ENCODE measurements around the gene SVEP1. TPM values are rescaled to one million over a fixed set of nuclear protein-coding genes. Genes with fewer than 3 reads are reported as not detected.
A peak's percentile ranks its signal among the peaks of the same experiment; 100 is the strongest.

The SVEP1 gene
- total and polyA plus RNA-seq, 2 experiments from 2014 or later, result 0.18 to 0.63 TPM

DNA sequence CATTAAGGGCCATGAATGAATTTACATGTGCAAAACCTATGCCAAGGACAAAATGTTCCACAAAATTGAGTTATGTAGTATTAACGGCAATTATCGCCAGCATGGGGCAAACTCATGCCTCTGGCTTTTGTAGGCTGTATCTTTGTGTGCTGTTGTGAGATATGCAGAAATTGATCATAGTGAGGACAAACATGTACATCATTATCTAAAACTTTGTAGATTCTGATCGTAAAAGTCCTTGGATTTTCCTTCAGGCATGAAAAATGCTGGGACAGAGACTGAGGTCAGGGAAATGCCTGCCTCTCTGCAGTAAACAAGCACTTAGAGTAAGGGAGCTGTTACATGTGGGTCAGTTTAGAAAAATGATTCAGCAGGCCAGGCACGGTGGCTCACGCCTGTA, 236.0 kb downstream of the SVEP1 start:
- DNase-seq (ENCODE audit: low spot score) (no peak), ATAC-seq (no peak)
- no peaks in the 10 kb centered on the region for H3K9me2 ChIP-seq (ENCODE audit: insufficient read depth)
- no peak overlapping the region for H3K27ac Mint-ChIP-seq
- H3K4me1 ChIP-seq (ENCODE audit: insufficient read depth), result no peaks in the 10 kb centered on the region
- H3K9me3 Mint-ChIP-seq, result no peaks in the 10 kb centered on the region
- no peaks in the 10 kb centered on the region for H3K79me2 ChIP-seq (replicated peaks; ENCODE audit: insufficient read depth)
- no peaks in the 10 kb centered on the region for H3K36me3 Mint-ChIP-seq (ENCODE audit: low read depth)
- no peaks in the 10 kb centered on the region for H3F3A ChIP-seq (replicated peaks; ENCODE audit: low read depth)
- no peak overlapping the region for H3K4me2 ChIP-seq
- no peaks in the 10 kb centered on the region for H3K36me3 ChIP-seq (ENCODE audit: insufficient read depth)
- no peak overlapping the region for H3K27ac ChIP-seq (ENCODE audit: low read depth)
- H3K27me3 Mint-ChIP-seq (ENCODE audit: insufficient read depth, low read depth, poor library complexity), result no peaks in the 10 kb centered on the region
- H3K4me3 Mint-ChIP-seq, result no peak overlapping the region
- no peak overlapping the region for H3K4me3 ChIP-seq
- TF ChIP-seq, protein P1, sequence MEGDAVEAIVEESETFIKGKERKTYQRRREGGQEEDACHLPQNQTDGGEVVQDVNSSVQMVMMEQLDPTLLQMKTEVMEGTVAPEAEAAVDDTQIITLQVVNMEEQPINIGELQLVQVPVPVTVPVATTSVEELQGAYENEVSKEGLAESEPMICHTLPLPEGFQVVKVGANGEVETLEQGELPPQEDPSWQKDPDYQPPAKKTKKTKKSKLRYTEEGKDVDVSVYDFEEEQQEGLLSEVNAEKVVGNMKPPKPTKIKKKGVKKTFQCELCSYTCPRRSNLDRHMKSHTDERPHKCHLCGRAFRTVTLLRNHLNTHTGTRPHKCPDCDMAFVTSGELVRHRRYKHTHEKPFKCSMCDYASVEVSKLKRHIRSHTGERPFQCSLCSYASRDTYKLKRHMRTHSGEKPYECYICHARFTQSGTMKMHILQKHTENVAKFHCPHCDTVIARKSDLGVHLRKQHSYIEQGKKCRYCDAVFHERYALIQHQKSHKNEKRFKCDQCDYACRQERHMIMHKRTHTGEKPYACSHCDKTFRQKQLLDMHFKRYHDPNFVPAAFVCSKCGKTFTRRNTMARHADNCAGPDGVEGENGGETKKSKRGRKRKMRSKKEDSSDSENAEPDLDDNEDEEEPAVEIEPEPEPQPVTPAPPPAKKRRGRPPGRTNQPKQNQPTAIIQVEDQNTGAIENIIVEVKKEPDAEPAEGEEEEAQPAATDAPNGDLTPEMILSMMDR (conservative IDR thresholded peaks at IDR 0.05; ENCODE audit: low read depth in 2 of 2), result no peak
- no peak for TF ChIP-seq JUNB (IDR thresholded peaks at IDR 0.05; ENCODE audit: unreplicated experiment)
- TF ChIP-seq STAT1 (IDR thresholded peaks at IDR 0.05; ENCODE audit: unreplicated experiment), result no peak
- no peak for TF ChIP-seq EZH2phosphoT487 (IDR thresholded peaks at IDR 0.05; ENCODE audit: unreplicated experiment)
- no peak for TF ChIP-seq ZNF331 (CRISPR knock-in tag; IDR thresholded peaks at IDR 0.05; ENCODE audit: low read depth)
- TF ChIP-seq NANOG (IDR thresholded peaks at IDR 0.05; ENCODE audit: borderline replicate concordance), result no peak
- H3K27me3 ChIP-seq (ENCODE audit: insufficient read depth), result no peaks in the 10 kb centered on the region
- no peak overlapping the region for H2AFZ ChIP-seq
- H3K4me1 Mint-ChIP-seq, result no peaks in the 10 kb centered on the region
- no peaks in the 10 kb centered on the region for H4K20me1 ChIP-seq (replicated peaks; ENCODE audit: insufficient read depth)

DNA sequence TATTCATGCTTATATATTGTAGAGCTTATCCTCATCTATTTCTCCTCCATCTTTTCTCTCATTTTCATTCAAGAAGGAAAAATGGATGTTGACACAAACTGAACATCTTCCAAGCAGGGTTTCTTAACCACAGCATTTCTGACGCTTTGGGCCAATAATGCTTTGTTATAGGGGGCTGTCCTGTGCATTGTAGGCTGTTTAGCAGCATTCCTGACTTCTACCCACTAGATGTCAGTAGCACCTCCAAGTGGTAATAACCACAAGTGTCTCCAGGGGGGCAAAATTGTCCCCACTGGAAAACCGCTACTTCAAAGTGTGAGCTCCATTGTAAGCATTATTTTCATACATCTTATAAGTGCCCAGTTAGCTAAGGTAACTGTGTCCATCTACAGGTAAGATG, 239.2 kb downstream of the SVEP1 start:
- H3F3A ChIP-seq (replicated peaks; ENCODE audit: low read depth), result no peaks in the 10 kb centered on the region
- Mint-ChIP-seq H3K27ac (no peak overlapping the region), H3K9me3 (no peaks in the 10 kb centered on the region), H3K27me3 (ENCODE audit: insufficient read depth, low read depth, poor library complexity) (no peaks in the 10 kb centered on the region), H3K36me3 (ENCODE audit: low read depth) (no peaks in the 10 kb centered on the region), H3K4me3 (no peak overlapping the region), H3K4me1 (no peaks in the 10 kb centered on the region)
- peak; percentile 65 for DNase-seq (ENCODE audit: low spot score)
- H3K27ac ChIP-seq (ENCODE audit: low read depth), result no peak overlapping the region
- no peaks in the 10 kb centered on the region for H4K20me1 ChIP-seq (replicated peaks; ENCODE audit: insufficient read depth)
- H3K79me2 ChIP-seq (replicated peaks; ENCODE audit: insufficient read depth), result no peaks in the 10 kb centered on the region
- H3K27me3 ChIP-seq (ENCODE audit: insufficient read depth), result no peaks in the 10 kb centered on the region
- ATAC-seq, result peak; percentile 87
- no peaks in the 10 kb centered on the region for H3K4me1 ChIP-seq (ENCODE audit: insufficient read depth)
- no peak overlapping the region for H3K4me3 ChIP-seq
- H3K36me3 ChIP-seq (ENCODE audit: insufficient read depth), result no peaks in the 10 kb centered on the region
- H3K9me2 ChIP-seq (ENCODE audit: insufficient read depth), result no peaks in the 10 kb centered on the region
- TF ChIP-seq, protein P1 (conservative IDR thresholded peaks at IDR 0.05; ENCODE audit: low read depth in 2 of 2), result peak; percentile 66 to 79
- no peak for TF ChIP-seq CREB1 (CRISPR knock-in tag; IDR thresholded peaks at IDR 0.05; ENCODE audit: low read depth)
- no peak for TF ChIP-seq ZNF114 (CRISPR knock-in tag; IDR thresholded peaks at IDR 0.05)
- H2AFZ ChIP-seq, result no peak overlapping the region
- no peak overlapping the region for H3K4me2 ChIP-seq
